ENCODE data around the gene IFT81. TPM values are rescaled to one million over a fixed set of nuclear protein-coding genes. Genes with fewer than 3 reads are reported as not detected.
"Not testable (repeated sequence)": the region's sequence is repeated elsewhere in the genome, so short reads cannot be mapped to it uniquely, and the experiment has no call there.

IFT81 gene
- total and polyA plus RNA-seq, 2 donors (not counting 3 experiments of a cell fraction or from before 2014, with no cell fraction given), result 2.4 to 9.8 TPM

DNA sequence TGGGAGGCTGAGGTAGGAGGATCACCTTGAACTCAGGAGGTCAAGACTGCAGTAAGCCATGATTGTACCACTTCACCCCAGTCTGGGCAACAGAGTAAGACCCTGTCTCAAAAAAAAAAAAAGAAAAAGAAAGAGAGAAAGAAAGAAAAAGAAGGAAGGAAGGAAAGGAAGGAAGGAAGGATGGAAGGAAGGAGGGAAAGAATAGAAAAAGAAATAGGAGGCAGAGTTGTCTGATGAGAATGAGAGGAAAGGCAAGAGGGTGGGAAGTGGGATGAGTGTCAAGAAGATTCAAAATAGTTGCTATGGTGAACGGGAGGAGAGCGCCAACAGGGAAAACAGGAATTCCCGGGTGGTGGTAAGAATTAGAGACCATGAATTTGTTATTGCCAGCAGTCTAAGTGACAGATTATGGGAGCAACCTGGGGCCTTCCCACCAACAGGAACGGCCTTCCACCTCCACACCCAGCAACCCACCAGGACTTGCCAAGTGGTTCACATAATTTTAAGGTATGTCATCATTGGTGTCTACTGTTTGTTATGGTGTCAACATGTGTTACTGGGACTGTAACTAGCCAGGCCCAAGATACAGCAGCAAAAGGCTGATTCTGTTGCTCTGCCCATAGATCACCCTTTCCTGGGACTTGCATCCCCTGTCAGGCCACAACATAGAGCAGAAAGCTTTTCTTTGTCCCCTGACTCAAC lies 39.7 kb upstream of the IFT81 start:
- Histone ChIP-seq H3K4me1 (ENCODE audit: control insufficient read depth, extremely low read depth, insufficient read depth, low read length) (no peaks in the 10 kb centered on the region), H3K4me3 (replicated peaks in 1 of 3; ENCODE audit: insufficient read depth in 1 of 3, low read depth in 1 of 3, low read length in 3 of 3) (no peak overlapping the region), H3K9me1 (replicated peaks; ENCODE audit: control insufficient read depth, extremely low read depth, insufficient read depth, low read length) (no peaks in the 10 kb centered on the region), H3K9ac (replicated peaks; ENCODE audit: extremely low read depth, insufficient read depth, low read length) (no peak overlapping the region), H3K9me3 (replicated peaks; ENCODE audit: control insufficient read depth, insufficient read depth, low read length) (no peaks in the 10 kb centered on the region), H3K79me2 (ENCODE audit: control insufficient read depth, insufficient read depth, low read length) (no peaks in the 10 kb centered on the region), H3K27ac (ENCODE audit: insufficient read depth, low read depth, low read length) (no peak overlapping the region), H3K27me3 (ENCODE audit: control insufficient read depth in 2 of 2, insufficient read depth in 2 of 2, low read length in 2 of 2) (peaks cover 3 to 9% of the 10 kb centered on the region in 2 experiments), H2AFZ (ENCODE audit: low read depth, low read length) (no peak overlapping the region), H4K20me1 (replicated peaks; ENCODE audit: control insufficient read depth, extremely low read depth, insufficient read depth, low read length) (no peaks in the 10 kb centered on the region), H3K36me3 (ENCODE audit: control insufficient read depth in 2 of 2, extremely low read depth in 1 of 2, insufficient read depth in 2 of 2, low read length in 2 of 2) (no peaks in the 10 kb centered on the region), H3K4me2 (ENCODE audit: insufficient read depth, low read length) (no peak overlapping the region)
- intact Hi-C loops (cut with micrococcal nuclease) (no loop called here), dilution Hi-C loops (cut with MboI; ENCODE audit: extremely low pct_ligation_motif_present, low sequenced_read_pairs) (no loop called here)
- TF ChIP-seq JUN (IDR thresholded peaks at IDR 0.05; ENCODE audit: borderline replicate concordance, insufficient read depth, insufficient read length, low read depth) (no peak), EZH2 (IDR thresholded peaks at IDR 0.05; ENCODE audit: borderline replicate concordance, low read depth, low read length, severe bottlenecking) (no peak), POLR2AphosphoS5 (IDR thresholded peaks at IDR 0.05; ENCODE audit: insufficient read depth, low read depth, low read length) (no peak), MYC (IDR thresholded peaks at IDR 0.05; ENCODE audit: low read depth, low read length) (no peak), POLR2A (IDR thresholded peaks at IDR 0.05; ENCODE audit: low read depth, low read length) (no peak), GATA2 (IDR thresholded peaks at IDR 0.05; ENCODE audit: insufficient read depth, insufficient read length, low read depth, low read length) (no peak), FOS (IDR thresholded peaks at IDR 0.05; ENCODE audit: borderline replicate concordance, insufficient read depth, low read length) (no peak)
- TF ChIP-seq, protein P1, sequence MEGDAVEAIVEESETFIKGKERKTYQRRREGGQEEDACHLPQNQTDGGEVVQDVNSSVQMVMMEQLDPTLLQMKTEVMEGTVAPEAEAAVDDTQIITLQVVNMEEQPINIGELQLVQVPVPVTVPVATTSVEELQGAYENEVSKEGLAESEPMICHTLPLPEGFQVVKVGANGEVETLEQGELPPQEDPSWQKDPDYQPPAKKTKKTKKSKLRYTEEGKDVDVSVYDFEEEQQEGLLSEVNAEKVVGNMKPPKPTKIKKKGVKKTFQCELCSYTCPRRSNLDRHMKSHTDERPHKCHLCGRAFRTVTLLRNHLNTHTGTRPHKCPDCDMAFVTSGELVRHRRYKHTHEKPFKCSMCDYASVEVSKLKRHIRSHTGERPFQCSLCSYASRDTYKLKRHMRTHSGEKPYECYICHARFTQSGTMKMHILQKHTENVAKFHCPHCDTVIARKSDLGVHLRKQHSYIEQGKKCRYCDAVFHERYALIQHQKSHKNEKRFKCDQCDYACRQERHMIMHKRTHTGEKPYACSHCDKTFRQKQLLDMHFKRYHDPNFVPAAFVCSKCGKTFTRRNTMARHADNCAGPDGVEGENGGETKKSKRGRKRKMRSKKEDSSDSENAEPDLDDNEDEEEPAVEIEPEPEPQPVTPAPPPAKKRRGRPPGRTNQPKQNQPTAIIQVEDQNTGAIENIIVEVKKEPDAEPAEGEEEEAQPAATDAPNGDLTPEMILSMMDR (IDR thresholded peaks at IDR 0.05; ENCODE audit: extremely low read depth in 1 of 2, insufficient read depth in 1 of 2, low read depth in 1 of 2, low read length in 2 of 2), result no peak
- TF ChIP-seq, protein P2, sequence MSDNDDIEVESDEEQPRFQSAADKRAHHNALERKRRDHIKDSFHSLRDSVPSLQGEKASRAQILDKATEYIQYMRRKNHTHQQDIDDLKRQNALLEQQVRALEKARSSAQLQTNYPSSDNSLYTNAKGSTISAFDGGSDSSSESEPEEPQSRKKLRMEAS (IDR thresholded peaks at IDR 0.05; ENCODE audit: insufficient read depth, insufficient read length), result no peak
- ChIA-PET CTCF (no interaction called here), POLR2A (no interaction called here)
- FAIRE-seq (no peak), DNase-seq (ENCODE audit: low read depth, low spot score) (no peak)
- BruUV-seq (replicated peaks), result no TSS peak

DNA sequence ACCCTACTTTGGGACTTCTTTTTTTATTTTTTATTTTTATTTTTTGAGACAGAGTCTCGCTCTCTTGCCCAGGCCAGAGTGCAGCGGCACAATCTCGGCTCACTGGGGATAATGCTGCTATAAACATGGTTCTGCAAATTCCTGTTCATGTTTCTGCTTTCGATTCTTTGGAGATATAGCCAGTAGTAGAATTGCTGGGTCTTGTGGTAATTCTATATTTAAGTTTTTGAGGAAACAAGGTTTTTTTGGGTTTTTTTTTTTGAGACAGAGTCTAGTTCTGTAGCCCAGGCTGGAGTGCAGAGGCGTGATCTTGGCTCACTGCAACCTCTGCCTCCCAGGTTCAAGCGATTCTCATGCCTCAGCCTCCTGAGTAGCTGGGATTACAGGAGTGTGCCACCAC lies 35.9 kb upstream of the IFT81 start:
- FAIRE-seq; POLR2A ChIA-PET; H3K9ac ChIP-seq (replicated peaks; ENCODE audit: extremely low read depth, insufficient read depth, low read length); H3K9me1 ChIP-seq (replicated peaks; ENCODE audit: control insufficient read depth, extremely low read depth, insufficient read depth, low read length); intact Hi-C loops (cut with micrococcal nuclease); H3K36me3 ChIP-seq (ENCODE audit: control insufficient read depth in 2 of 2, extremely low read depth in 1 of 2, insufficient read depth in 2 of 2, low read length in 2 of 2); H3K79me2 ChIP-seq (ENCODE audit: control insufficient read depth, insufficient read depth, low read length); H2AFZ ChIP-seq (ENCODE audit: low read depth, low read length); H3K27ac ChIP-seq (ENCODE audit: insufficient read depth, low read depth, low read length); DNase-seq (ENCODE audit: low read depth, low spot score); H3K4me1 ChIP-seq (ENCODE audit: control insufficient read depth, extremely low read depth, insufficient read depth, low read length); dilution Hi-C loops (cut with MboI; ENCODE audit: extremely low pct_ligation_motif_present, low sequenced_read_pairs); H3K4me3 ChIP-seq (replicated peaks in 1 of 3; ENCODE audit: insufficient read depth in 1 of 3, low read depth in 1 of 3, low read length in 3 of 3); H4K20me1 ChIP-seq (replicated peaks; ENCODE audit: control insufficient read depth, extremely low read depth, insufficient read depth, low read length); BruUV-seq (replicated peaks); H3K9me3 ChIP-seq (replicated peaks; ENCODE audit: control insufficient read depth, insufficient read depth, low read length); H3K4me2 ChIP-seq (ENCODE audit: insufficient read depth, low read length); CTCF ChIA-PET: not testable (repeated sequence)
- H3K27me3 ChIP-seq (ENCODE audit: control insufficient read depth in 2 of 2, insufficient read depth in 2 of 2, low read length in 2 of 2), result peaks cover 10 to 19% of the 10 kb centered on the region in 2 experiments

Data from endothelial cell of umbilical vein (primary cell).